ENCODE measurements around the gene PLPPR4. TPM values are rescaled to one million over a fixed set of nuclear protein-coding genes. Genes with fewer than 3 reads are reported as not detected.
"Not testable (repeated sequence)": the region's sequence is repeated elsewhere in the genome, so short reads cannot be mapped to it uniquely, and the experiment has no call there.

PLPPR4 gene
- total and polyA plus RNA-seq, 2 experiments from 2014 or later: 0.68 to 1.2 TPM

DNA sequence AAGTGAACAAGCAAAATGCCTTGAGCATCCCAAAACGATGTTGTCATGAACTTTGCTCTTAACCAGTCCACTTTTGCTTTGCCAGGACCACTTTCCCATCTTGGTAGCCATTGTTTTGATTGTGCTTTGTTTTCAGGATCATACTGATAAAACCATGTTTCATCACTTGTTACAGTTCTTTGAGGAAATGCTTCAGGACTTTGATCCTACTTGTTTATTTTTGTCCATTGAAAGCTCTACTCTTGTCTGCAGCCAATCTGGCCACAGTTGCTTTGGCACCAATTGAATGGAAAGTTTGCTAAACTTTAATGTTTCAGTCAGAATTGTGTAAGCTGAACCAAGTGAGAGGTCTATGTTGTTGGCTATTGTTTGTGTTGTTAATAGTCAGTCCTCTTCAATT lies 12.8 kb downstream of the PLPPR4 start:
- TF ChIP-seq EZH2phosphoT487 (IDR thresholded peaks at IDR 0.05; ENCODE audit: low read depth, severe bottlenecking, unreplicated experiment): no peak
- TF ChIP-seq EZH2 (IDR thresholded peaks at IDR 0.05; ENCODE audit: borderline replicate concordance): no peak
- no peak for TF ChIP-seq CTCF (IDR thresholded peaks at IDR 0.05; ENCODE audit: poor library complexity)

GRCh38 chr1:99279525-99279924 lies 15.2 kb downstream of the PLPPR4 start:
- H4K20me1 ChIP-seq (ENCODE audit: insufficient read depth, poor library complexity, severe bottlenecking): no peaks in the 10 kb centered on the region
- DNase-seq (ENCODE audit: low spot score): no peak
- no peaks in the 10 kb centered on the region for H3K27me3 ChIP-seq
- H2AFZ ChIP-seq: no peak overlapping the region
- TF ChIP-seq EZH2phosphoT487 (IDR thresholded peaks at IDR 0.05; ENCODE audit: low read depth, severe bottlenecking, unreplicated experiment) (no peak), EZH2 (IDR thresholded peaks at IDR 0.05; ENCODE audit: borderline replicate concordance) (no peak), CTCF (IDR thresholded peaks at IDR 0.05; ENCODE audit: poor library complexity) (no peak)
- WGBS (ENCODE audit: low lambda C conversion rate, missing lambda C conversion rate): 31% methylated on average over 4 of the region's 4 CpGs
- H3K9me3 ChIP-seq (ENCODE audit: low read depth): no peaks in the 10 kb centered on the region
- no peak overlapping the region for H3K4me2 ChIP-seq
- H3K36me3 ChIP-seq (replicated peaks; ENCODE audit: insufficient read depth, low read depth): no peaks in the 10 kb centered on the region
- no peak overlapping the region for H3K27ac ChIP-seq
- H3K9me2 ChIP-seq (replicated peaks; ENCODE audit: insufficient read depth): peaks cover 2% of the 10 kb centered on the region
- H3K4me1 ChIP-seq (ENCODE audit: insufficient read depth): no peaks in the 10 kb centered on the region
- no peak overlapping the region for H3K4me3 ChIP-seq
- H3K79me2 ChIP-seq: no peaks in the 10 kb centered on the region

More for the DNA sequence above, 12.8 kb downstream of the PLPPR4 start:
- Histone ChIP-seq H4K20me1 (ENCODE audit: insufficient read depth, poor library complexity, severe bottlenecking) (no peaks in the 10 kb centered on the region), H3K4me1 (ENCODE audit: insufficient read depth) (no peaks in the 10 kb centered on the region), H3K4me2 (no peak overlapping the region), H3K9me3 (ENCODE audit: low read depth) (no peaks in the 10 kb centered on the region), H3K36me3 (replicated peaks; ENCODE audit: insufficient read depth, low read depth) (no peaks in the 10 kb centered on the region), H3K27ac (no peak overlapping the region), H2AFZ (no peak overlapping the region), H3K27me3 (no peaks in the 10 kb centered on the region), H3K9me2 (replicated peaks; ENCODE audit: insufficient read depth) (no peaks in the 10 kb centered on the region), H3K4me3 (no peak overlapping the region), H3K79me2 (no peaks in the 10 kb centered on the region)
- DNase-seq (ENCODE audit: low spot score): no peak
- WGBS (ENCODE audit: low lambda C conversion rate, missing lambda C conversion rate): 77% methylated on average over 1 of the region's 1 CpG

GRCh38 chr1:99281105-99281504 lies 16.8 kb downstream of the PLPPR4 start:
- no peaks in the 10 kb centered on the region for H3K4me1 ChIP-seq (ENCODE audit: insufficient read depth)
- H3K4me3 ChIP-seq: no peak overlapping the region
- H3K27ac ChIP-seq: no peak overlapping the region
- no peak for DNase-seq (ENCODE audit: low spot score)
- TF ChIP-seq EZH2 (IDR thresholded peaks at IDR 0.05; ENCODE audit: borderline replicate concordance) (no peak), EZH2phosphoT487 (IDR thresholded peaks at IDR 0.05; ENCODE audit: low read depth, severe bottlenecking, unreplicated experiment) (no peak), CTCF (IDR thresholded peaks at IDR 0.05; ENCODE audit: poor library complexity) (no peak)
- H3K79me2 ChIP-seq: no peaks in the 10 kb centered on the region
- no peaks in the 10 kb centered on the region for H3K27me3 ChIP-seq
- no peaks in the 10 kb centered on the region for H3K36me3 ChIP-seq (replicated peaks; ENCODE audit: insufficient read depth, low read depth)
- no peaks in the 10 kb centered on the region for H3K9me3 ChIP-seq (ENCODE audit: low read depth)
- peaks cover 2% of the 10 kb centered on the region for H3K9me2 ChIP-seq (replicated peaks; ENCODE audit: insufficient read depth)
- no peak overlapping the region for H3K4me2 ChIP-seq
- H2AFZ ChIP-seq: no peak overlapping the region
- no peaks in the 10 kb centered on the region for H4K20me1 ChIP-seq (ENCODE audit: insufficient read depth, poor library complexity, severe bottlenecking)

- H3K36me3 ChIP-seq (replicated peaks; ENCODE audit: insufficient read depth, low read depth): no peaks in the 10 kb centered on the region
- no peak overlapping the region for H3K27ac ChIP-seq
- 54% methylated on average over 3 of the region's 3 CpGs for WGBS (ENCODE audit: low lambda C conversion rate, missing lambda C conversion rate)
- H4K20me1 ChIP-seq (ENCODE audit: insufficient read depth, poor library complexity, severe bottlenecking): no peaks in the 10 kb centered on the region
- no peaks in the 10 kb centered on the region for H3K4me1 ChIP-seq (ENCODE audit: insufficient read depth)
- H2AFZ ChIP-seq: no peak overlapping the region
- no peaks in the 10 kb centered on the region for H3K9me3 ChIP-seq (ENCODE audit: low read depth)
- no peak overlapping the region for H3K4me2 ChIP-seq
- DNase-seq (ENCODE audit: low spot score): no peak
- H3K79me2 ChIP-seq: no peaks in the 10 kb centered on the region
- TF ChIP-seq EZH2 (IDR thresholded peaks at IDR 0.05; ENCODE audit: borderline replicate concordance): no peak
- TF ChIP-seq CTCF (IDR thresholded peaks at IDR 0.05; ENCODE audit: poor library complexity): no peak
- no peak for TF ChIP-seq EZH2phosphoT487 (IDR thresholded peaks at IDR 0.05; ENCODE audit: low read depth, severe bottlenecking, unreplicated experiment)
- no peaks in the 10 kb centered on the region for H3K27me3 ChIP-seq
- peaks cover 2% of the 10 kb centered on the region for H3K9me2 ChIP-seq (replicated peaks; ENCODE audit: insufficient read depth)
- H3K4me3 ChIP-seq: no peak overlapping the region
Measured at GRCh38 chr1:99282536-99282935, 18.2 kb downstream of the PLPPR4 start.

DNA sequence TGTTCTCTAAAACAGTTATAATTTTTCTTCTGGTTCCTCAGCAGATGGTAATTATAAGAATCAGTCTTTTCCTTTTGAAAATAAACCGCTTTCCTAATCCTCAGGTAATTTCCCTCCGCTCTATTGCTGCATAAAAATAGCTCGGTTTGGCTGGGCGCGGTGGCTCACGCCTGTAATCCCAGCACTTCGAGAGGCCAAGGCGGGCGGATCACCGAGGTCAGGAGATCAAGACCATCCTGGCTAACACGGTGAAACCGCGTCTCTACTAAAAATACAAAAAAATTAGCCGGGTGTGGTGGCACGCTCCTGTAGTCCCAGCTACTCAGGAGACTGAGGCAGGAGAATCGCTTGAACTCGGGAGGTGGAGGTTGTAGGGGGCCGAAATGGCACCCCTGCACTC lies 19.2 kb downstream of the PLPPR4 start:
- DNase-seq (ENCODE audit: low spot score); H3K79me2 ChIP-seq; H3K4me3 ChIP-seq; H3K27ac ChIP-seq; H2AFZ ChIP-seq; H3K4me2 ChIP-seq; H4K20me1 ChIP-seq (ENCODE audit: insufficient read depth, poor library complexity, severe bottlenecking); H3K9me2 ChIP-seq (replicated peaks; ENCODE audit: insufficient read depth); H3K36me3 ChIP-seq (replicated peaks; ENCODE audit: insufficient read depth, low read depth); H3K4me1 ChIP-seq (ENCODE audit: insufficient read depth); H3K9me3 ChIP-seq (ENCODE audit: low read depth); H3K27me3 ChIP-seq: not testable (repeated sequence)
- WGBS (ENCODE audit: low lambda C conversion rate, missing lambda C conversion rate): 95% methylated on average over 18 of the region's 18 CpGs
